ENCODE data around the gene ZNF500.

Gene ZNF500

GRCh38 chr16:4734063-4734729 lies 32.8 kb downstream of the ZNF500 start, which contains the start of the genes ANKS3 and DNAAF8 (continued):
- TF ChIP-seq TSHZ1 (tag by site-specific recombination; IDR thresholded peaks at IDR 0.05; ENCODE audit: borderline replicate concordance): no peak
- TF ChIP-seq ZNF521 (tag by site-specific recombination; IDR thresholded peaks at IDR 0.05): no peak
- TF ChIP-seq ZNF155 (tag by site-specific recombination; IDR thresholded peaks at IDR 0.05): no peak
- no peak for TF ChIP-seq WT1 (tag by site-specific recombination; IDR thresholded peaks at IDR 0.05)
- no peak for TF ChIP-seq ZNF18 (tag by site-specific recombination; IDR thresholded peaks at IDR 0.05)
- TF ChIP-seq ZNF394 (tag by site-specific recombination; IDR thresholded peaks at IDR 0.05; ENCODE audit: borderline replicate concordance): no peak
- TF ChIP-seq ZNF473 (tag by site-specific recombination; IDR thresholded peaks at IDR 0.05): no peak
- TF ChIP-seq KLF16 (tag by site-specific recombination; IDR thresholded peaks at IDR 0.05): peak; percentile 61
- TF ChIP-seq MEIS1 (CRISPR knock-in tag; IDR thresholded peaks at IDR 0.05; ENCODE audit: borderline replicate concordance): no peak
- peak; percentile 87 for TF ChIP-seq ZBTB26 (tag by site-specific recombination; optimal IDR thresholded peaks at IDR 0.05)
- TF ChIP-seq PRDM1 (tag by site-specific recombination; IDR thresholded peaks at IDR 0.05): no peak
- no peak for TF ChIP-seq ZNF350 (tag by site-specific recombination; IDR thresholded peaks at IDR 0.05)
- no peak for TF ChIP-seq ZNF48 (tag by site-specific recombination; IDR thresholded peaks at IDR 0.05)
- no peak for TF ChIP-seq ZBTB10 (tag by site-specific recombination; IDR thresholded peaks at IDR 0.05)
- TF ChIP-seq SALL2 (tag by site-specific recombination; IDR thresholded peaks at IDR 0.05; ENCODE audit: borderline replicate concordance): no peak
- TF ChIP-seq ZNF366 (tag by site-specific recombination; conservative IDR thresholded peaks at IDR 0.05): no peak
- TF ChIP-seq, protein P1, sequence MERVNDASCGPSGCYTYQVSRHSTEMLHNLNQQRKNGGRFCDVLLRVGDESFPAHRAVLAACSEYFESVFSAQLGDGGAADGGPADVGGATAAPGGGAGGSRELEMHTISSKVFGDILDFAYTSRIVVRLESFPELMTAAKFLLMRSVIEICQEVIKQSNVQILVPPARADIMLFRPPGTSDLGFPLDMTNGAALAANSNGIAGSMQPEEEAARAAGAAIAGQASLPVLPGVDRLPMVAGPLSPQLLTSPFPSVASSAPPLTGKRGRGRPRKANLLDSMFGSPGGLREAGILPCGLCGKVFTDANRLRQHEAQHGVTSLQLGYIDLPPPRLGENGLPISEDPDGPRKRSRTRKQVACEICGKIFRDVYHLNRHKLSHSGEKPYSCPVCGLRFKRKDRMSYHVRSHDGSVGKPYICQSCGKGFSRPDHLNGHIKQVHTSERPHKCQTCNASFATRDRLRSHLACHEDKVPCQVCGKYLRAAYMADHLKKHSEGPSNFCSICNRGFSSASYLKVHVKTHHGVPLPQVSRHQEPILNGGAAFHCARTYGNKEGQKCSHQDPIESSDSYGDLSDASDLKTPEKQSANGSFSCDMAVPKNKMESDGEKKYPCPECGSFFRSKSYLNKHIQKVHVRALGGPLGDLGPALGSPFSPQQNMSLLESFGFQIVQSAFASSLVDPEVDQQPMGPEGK (tag by site-specific recombination; IDR thresholded peaks at IDR 0.05): peak; percentile 76
- no peak for TF ChIP-seq ZNF654 (tag by site-specific recombination; IDR thresholded peaks at IDR 0.05; ENCODE audit: low read depth)
- TF ChIP-seq ZNF701 (tag by site-specific recombination; IDR thresholded peaks at IDR 0.05): no peak
- TF ChIP-seq INSM2 (tag by site-specific recombination; IDR thresholded peaks at IDR 0.05): 0 out of 2 replicates have a peak, but pooled peaks have one; percentile 18
- no peak for TF ChIP-seq GLI2 (tag by site-specific recombination; IDR thresholded peaks at IDR 0.05; ENCODE audit: borderline replicate concordance, low read depth)
- TF ChIP-seq BCL11B (tag by site-specific recombination; IDR thresholded peaks at IDR 0.05; ENCODE audit: low read depth): no peak
- no peak for TF ChIP-seq TCF7L2 (IDR thresholded peaks at IDR 0.05; ENCODE audit: borderline replicate concordance, low read depth, low read length)
- TF ChIP-seq ZNF146 (tag by site-specific recombination; IDR thresholded peaks at IDR 0.05): no peak
- TF ChIP-seq, protein P2, sequence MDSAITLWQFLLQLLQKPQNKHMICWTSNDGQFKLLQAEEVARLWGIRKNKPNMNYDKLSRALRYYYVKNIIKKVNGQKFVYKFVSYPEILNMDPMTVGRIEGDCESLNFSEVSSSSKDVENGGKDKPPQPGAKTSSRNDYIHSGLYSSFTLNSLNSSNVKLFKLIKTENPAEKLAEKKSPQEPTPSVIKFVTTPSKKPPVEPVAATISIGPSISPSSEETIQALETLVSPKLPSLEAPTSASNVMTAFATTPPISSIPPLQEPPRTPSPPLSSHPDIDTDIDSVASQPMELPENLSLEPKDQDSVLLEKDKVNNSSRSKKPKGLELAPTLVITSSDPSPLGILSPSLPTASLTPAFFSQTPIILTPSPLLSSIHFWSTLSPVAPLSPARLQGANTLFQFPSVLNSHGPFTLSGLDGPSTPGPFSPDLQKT (IDR thresholded peaks at IDR 0.05; ENCODE audit: borderline replicate concordance, low read depth, low read length): no peak
- TF ChIP-seq ZNF555 (tag by site-specific recombination; conservative IDR thresholded peaks at IDR 0.05): no peak

Data from HEK293 (cell line).